Left colon (tissue), 2 donors: ENCODE results near the gene WDHD1. TPM values are rescaled to one million over a fixed set of nuclear protein-coding genes. Genes with fewer than 3 reads are reported as not detected.

Experiments used
- ATAC-seq: fragments of 200-7000 bp; cut with Tn5 transposase; one replicate; pipeline ENCODE4 v1.9.1; 2020; ENCODE audit warnings: mild to moderate bottlenecking, moderate library complexity
- DNase-seq, 2 donors: peaks; one replicate each; pipeline ENCODE4 v3.0.0-alpha.2; 2020
- intact Hi-C, 2 donors: fragments of 100-400 bp; cut with DNase I in 1 of 2; cut with micrococcal nuclease in 1 of 2; formaldehyde crosslinking; loops; one replicate each; pipeline versions ENCODE4 v1.11.2 to v1.14.0; 2022; cut with DNase I, micrococcal nuclease
- total RNA-seq, 2 donors: library from RNA; stranded (reverse); fragmentation: NEBNext Ultra II Directional; extraction: Animal tissue kit (Norgen Biotek cat#: 25700); gene quantifications; one replicate each; pipeline ENCODE4 v1.2.1, GENCODE V29; 2021
- donor health status: DM: no; HTN: no; CAD: no.
- donor health status: DM: yes; HTN: yes; CAD: no.

WDHD1 gene
- total RNA-seq, 2 donors from 2014 or later, result 2.8 to 4.1 TPM

DNA sequence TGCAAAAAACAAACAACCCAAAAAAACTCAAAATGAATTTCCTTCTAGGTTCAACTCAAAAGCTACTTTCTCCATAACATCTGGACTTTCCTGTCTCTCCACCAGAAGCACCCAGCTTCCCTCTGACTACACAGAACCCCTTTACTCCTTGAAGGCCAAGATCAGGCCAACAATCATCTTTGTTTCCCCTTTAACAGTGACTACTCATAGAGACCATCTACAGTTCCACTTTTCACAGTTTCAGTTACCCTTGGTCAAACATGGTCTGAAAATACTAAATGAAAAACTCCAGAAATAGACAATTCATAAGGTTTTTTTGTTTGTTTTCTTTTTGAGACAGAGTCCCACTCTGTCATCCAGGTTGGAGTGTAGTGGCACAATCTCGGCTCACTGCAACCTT is 136.1 kb downstream of the WDHD1 start:
- DNase-seq, result no peak
- intact Hi-C loops, result no loop called here
- ATAC-seq, result no peak

DNA sequence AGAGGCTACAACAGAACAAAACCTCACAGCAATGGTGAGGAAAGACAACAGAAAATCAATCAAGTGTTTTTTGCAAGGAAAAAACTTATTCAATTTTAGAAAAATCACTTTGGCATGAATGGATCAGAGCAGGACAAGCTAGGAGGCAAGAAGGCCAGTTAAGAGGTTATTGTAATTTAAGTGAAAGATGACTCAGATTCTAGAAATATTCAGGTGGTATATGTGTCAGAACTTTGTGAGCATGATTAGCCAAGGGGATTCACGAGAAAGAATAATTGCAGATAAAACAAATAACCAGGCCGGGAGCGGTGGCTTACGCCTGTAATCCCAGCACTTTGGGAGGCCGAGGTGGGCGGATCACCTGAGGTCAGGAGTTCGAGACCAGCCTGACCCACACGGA is 137.0 kb downstream of the WDHD1 start:
- ATAC-seq (no peak), DNase-seq (no peak)
- intact Hi-C loops, result no loop called here

Other genes with a start within 250 kb of the WDHD1 start
- gene GCH1, start 124.3 kb downstream of the WDHD1 start, total RNA-seq, result 10 to 100 TPM; 26.6 to 34.3 TPM
- 10 to 100 TPM; 17.3 to 20.0 TPM for gene SOCS4, start 137 bp upstream of the WDHD1 start, total RNA-seq
- 10 to 100 TPM; 69.7 to 71.7 TPM for gene MAPK1IP1L, start 24.5 kb upstream of the WDHD1 start, total RNA-seq
- 1,000 to 10,000 TPM; 1,592 to 1,809 TPM for gene LGALS3, start 102.2 kb upstream of the WDHD1 start, total RNA-seq
- 1 to 10 TPM; 4.0 to 8.1 TPM for gene DLGAP5, start 164.5 kb upstream of the WDHD1 start, total RNA-seq
- gene FBXO34, start 244.3 kb upstream of the WDHD1 start, total RNA-seq, result 10 to 100 TPM; 76.2 to 81.9 TPM